ENCODE measurements around the gene PRPF38B.

PRPF38B gene

DNA sequence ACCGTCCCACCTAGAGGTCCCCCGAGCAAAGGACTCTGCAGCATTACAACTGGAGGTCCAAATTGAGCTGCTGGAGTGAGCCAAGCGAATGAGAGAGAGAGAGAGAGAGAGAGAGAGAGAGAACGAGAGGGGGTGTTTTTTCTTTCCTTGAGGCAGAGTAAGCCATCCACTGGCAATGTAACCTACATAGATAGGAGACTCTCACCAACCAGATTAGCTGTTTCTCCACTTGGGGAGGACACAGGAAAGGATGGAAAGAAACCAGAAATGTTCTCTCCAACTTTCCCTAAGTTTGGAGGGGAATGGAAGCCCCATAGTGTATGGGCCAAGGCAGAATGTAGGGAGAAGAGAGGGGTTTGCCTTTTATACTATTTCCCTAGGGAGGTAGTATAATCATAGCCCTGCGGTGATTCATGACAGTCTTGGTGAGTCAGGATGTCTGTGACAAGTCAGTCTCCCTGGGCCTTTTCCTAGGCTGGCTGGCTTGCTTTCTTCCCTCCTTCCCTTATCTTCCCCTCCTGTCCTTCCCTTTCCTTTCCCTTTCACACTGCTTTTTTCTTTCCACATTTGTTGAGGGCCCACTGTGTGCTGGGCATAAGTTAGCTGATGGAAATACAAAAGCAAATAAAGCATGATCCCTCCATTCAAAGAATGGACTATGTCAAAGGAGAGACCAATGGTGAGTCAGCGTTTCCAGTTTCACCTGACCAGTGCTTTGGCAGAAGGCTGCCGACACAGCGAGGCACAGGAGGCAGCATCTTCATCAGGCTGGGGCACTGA, 27.7 kb downstream of the PRPF38B start:
- Histone ChIP-seq H3K4me3 (ENCODE audit: extremely low read depth, insufficient read depth, low read length, poor library complexity, severe bottlenecking) (no peak overlapping the region), H3K36me3 (ENCODE audit: control insufficient read depth, insufficient read depth, low read length) (no peaks in the 10 kb centered on the region), H3K4me1 (ENCODE audit: control insufficient read depth, insufficient read depth, low read length, poor library complexity, severe bottlenecking) (peaks cover 7% of the 10 kb centered on the region), H3K27ac (ENCODE audit: low read depth, low read length, severe bottlenecking) (peak overlapping the region; percentile 79), H3K9me3 (ENCODE audit: control insufficient read depth, low read length) (no peaks in the 10 kb centered on the region)
- 92 to 100% methylated on average over 2 to 3 of the region's 8 CpGs for WGBS, 2 experiments (ENCODE audit: insufficient coverage in 2 of 2)

GRCh38 chr1:108722292-108722691, 30.2 kb downstream of the PRPF38B start:
- 95 to 96% methylated on average over 6 of the region's 6 CpGs for WGBS, 2 experiments (ENCODE audit: insufficient coverage in 2 of 2)
- Histone ChIP-seq H3K4me1 (ENCODE audit: control insufficient read depth, insufficient read depth, low read length, poor library complexity, severe bottlenecking) (peaks cover 7% of the 10 kb centered on the region), H3K9me3 (ENCODE audit: control insufficient read depth, low read length) (no peaks in the 10 kb centered on the region), H3K27ac (ENCODE audit: low read depth, low read length, severe bottlenecking) (no peak overlapping the region), H3K4me3 (ENCODE audit: extremely low read depth, insufficient read depth, low read length, poor library complexity, severe bottlenecking) (no peak overlapping the region), H3K36me3 (ENCODE audit: control insufficient read depth, insufficient read depth, low read length) (no peaks in the 10 kb centered on the region)

DNA sequence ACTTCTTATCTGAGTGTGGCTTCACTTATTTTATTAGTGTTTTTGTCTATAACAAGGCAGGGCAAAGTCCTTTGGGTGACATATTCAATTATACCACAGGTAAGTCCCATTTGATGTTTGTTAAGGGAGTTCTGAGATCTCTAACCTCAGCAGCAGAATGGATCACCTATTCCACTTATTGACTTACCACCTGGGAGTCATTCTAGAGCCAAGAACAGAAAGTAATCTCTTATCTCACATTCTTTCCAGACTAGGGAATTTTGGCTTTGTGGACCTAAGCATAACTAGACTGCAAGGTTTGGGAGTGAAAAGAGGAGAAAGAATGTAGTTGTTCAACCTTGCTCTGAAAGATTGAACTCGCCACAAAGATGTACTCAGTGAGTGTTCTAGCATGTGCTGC, 33.8 kb downstream of the PRPF38B start:
- Histone ChIP-seq H3K4me1 (ENCODE audit: control insufficient read depth, insufficient read depth, low read length, poor library complexity, severe bottlenecking) (peaks cover under 1% of the 10 kb centered on the region), H3K36me3 (ENCODE audit: control insufficient read depth, insufficient read depth, low read length) (no peaks in the 10 kb centered on the region), H3K27ac (ENCODE audit: low read depth, low read length, severe bottlenecking) (no peak overlapping the region), H3K9me3 (ENCODE audit: control insufficient read depth, low read length) (no peaks in the 10 kb centered on the region), H3K4me3 (ENCODE audit: extremely low read depth, insufficient read depth, low read length, poor library complexity, severe bottlenecking) (no peak overlapping the region)
- WGBS, 2 experiments (ENCODE audit: insufficient coverage in 2 of 2), result 86 to 100% methylated on average over 1 of the region's 1 CpG

DNA sequence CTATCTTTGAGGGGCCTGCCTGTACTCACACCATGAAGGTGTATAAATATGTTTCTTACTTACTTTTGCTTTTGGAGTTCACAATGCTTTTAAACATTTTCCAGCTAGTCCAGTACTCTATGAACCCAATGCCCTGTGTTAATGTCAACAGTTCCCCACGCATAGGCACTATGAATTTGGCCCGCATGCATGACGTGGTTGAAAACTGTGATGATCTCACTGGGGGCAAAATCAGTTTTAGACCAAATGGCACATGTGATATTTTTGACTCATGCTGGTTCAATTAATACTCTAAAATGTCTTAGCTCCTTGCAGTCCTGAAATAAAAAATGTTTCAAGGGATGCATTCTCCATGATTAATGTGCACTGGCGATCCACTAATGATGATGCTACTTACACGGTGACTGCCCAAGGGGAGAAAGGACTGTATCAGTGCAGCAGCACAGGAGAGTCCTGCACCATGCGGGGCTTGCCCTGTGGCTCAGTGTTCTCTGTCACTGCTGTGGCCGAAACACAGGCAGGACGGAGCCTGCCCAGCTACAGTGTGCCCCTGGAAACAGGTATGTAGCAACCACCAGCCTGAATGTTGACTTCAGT, 36.3 kb downstream of the PRPF38B start:
- Histone ChIP-seq H3K36me3 (ENCODE audit: control insufficient read depth, insufficient read depth, low read length) (no peaks in the 10 kb centered on the region), H3K4me3 (ENCODE audit: extremely low read depth, insufficient read depth, low read length, poor library complexity, severe bottlenecking) (no peak overlapping the region), H3K9me3 (ENCODE audit: control insufficient read depth, low read length) (no peaks in the 10 kb centered on the region), H3K27ac (ENCODE audit: low read depth, low read length, severe bottlenecking) (no peak overlapping the region), H3K4me1 (ENCODE audit: control insufficient read depth, insufficient read depth, low read length, poor library complexity, severe bottlenecking) (no peaks in the 10 kb centered on the region)
- 88 to 89% methylated on average over 4 to 8 of the region's 8 CpGs for whole genome bisulfite sequencing, 2 experiments (ENCODE audit: insufficient coverage in 2 of 2)

- no peak overlapping the region for H3K27ac ChIP-seq (ENCODE audit: low read depth, low read length, severe bottlenecking)
- H3K4me3 ChIP-seq (ENCODE audit: extremely low read depth, insufficient read depth, low read length, poor library complexity, severe bottlenecking), result no peak overlapping the region
- no peaks in the 10 kb centered on the region for H3K9me3 ChIP-seq (ENCODE audit: control insufficient read depth, low read length)
- 100% methylated on average over 1 to 3 of the region's 4 CpGs for WGBS, 2 experiments (ENCODE audit: insufficient coverage in 2 of 2)
- H3K36me3 ChIP-seq (ENCODE audit: control insufficient read depth, insufficient read depth, low read length), result no peaks in the 10 kb centered on the region
- H3K4me1 ChIP-seq (ENCODE audit: control insufficient read depth, insufficient read depth, low read length, poor library complexity, severe bottlenecking), result no peaks in the 10 kb centered on the region
These were observed 37.4 kb downstream of the PRPF38B start for GRCh38 chr1:108729481-108729880.

DNA sequence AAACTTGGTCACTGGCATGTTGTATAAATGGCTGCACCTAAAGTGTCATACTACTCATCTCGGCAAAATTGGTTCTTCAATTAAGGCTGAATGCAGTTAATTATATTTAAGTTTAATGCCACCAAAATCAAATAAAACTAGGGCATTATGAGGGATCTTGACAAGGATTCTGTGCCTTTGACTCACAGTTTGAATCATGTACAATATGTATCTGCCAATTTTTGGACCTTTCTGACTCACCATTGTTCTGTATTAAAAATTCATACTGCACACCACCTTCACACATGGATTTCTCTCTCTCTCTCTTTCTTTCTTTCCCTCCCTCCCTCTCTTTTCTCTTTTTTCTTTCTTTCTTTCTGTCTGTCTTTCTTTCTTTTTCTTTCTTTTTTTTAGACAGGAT, 40.3 kb downstream of the PRPF38B start:
- Histone ChIP-seq H3K36me3 (ENCODE audit: control insufficient read depth, insufficient read depth, low read length) (no peaks in the 10 kb centered on the region), H3K27ac (ENCODE audit: low read depth, low read length, severe bottlenecking) (no peak overlapping the region), H3K4me1 (ENCODE audit: control insufficient read depth, insufficient read depth, low read length, poor library complexity, severe bottlenecking) (no peaks in the 10 kb centered on the region), H3K4me3 (ENCODE audit: extremely low read depth, insufficient read depth, low read length, poor library complexity, severe bottlenecking) (no peak overlapping the region), H3K9me3 (ENCODE audit: control insufficient read depth, low read length) (no peaks in the 10 kb centered on the region)
- no CpG with 5 or more reads among the region's 1 CpG for WGBS, 2 experiments (ENCODE audit: insufficient coverage in 2 of 2)

GRCh38 chr1:108734171-108734865, 42.2 kb downstream of the PRPF38B start:
- Histone ChIP-seq H3K4me3 (ENCODE audit: extremely low read depth, insufficient read depth, low read length, poor library complexity, severe bottlenecking) (no peak overlapping the region), H3K36me3 (ENCODE audit: control insufficient read depth, insufficient read depth, low read length) (no peaks in the 10 kb centered on the region), H3K9me3 (ENCODE audit: control insufficient read depth, low read length) (no peaks in the 10 kb centered on the region), H3K27ac (ENCODE audit: low read depth, low read length, severe bottlenecking) (no peak overlapping the region), H3K4me1 (ENCODE audit: control insufficient read depth, insufficient read depth, low read length, poor library complexity, severe bottlenecking) (no peaks in the 10 kb centered on the region)
- 88% methylated on average over 1 of the region's 1 CpG; no CpG with 5 or more reads in 1 of the 2 experiments for WGBS, 2 experiments (ENCODE audit: insufficient coverage in 2 of 2)

DNA sequence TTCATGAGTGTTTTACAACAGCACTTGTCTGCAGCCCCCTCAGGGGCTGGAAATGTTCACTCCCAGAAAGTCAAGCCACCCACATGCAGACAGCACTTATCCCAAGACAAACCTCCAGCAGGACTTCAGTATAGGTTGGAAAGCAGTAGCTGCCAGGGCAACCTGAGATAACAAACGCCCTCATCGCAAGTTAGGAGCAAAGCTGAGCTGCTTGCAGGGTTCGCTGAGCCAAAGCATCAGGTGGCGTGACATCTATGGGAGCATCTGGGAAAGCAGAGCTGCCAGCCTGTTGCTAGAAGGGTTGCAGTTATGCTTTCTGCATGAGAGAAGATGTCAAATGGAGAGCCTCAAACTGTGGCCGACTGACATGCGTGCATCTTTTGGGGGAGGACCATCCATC, 50.1 kb downstream of the PRPF38B start:
- 93 to 97% methylated on average over 4 of the region's 6 CpGs for WGBS, 2 experiments (ENCODE audit: insufficient coverage in 2 of 2)
- Histone ChIP-seq H3K4me3 (ENCODE audit: extremely low read depth, insufficient read depth, low read length, poor library complexity, severe bottlenecking) (no peak overlapping the region), H3K4me1 (ENCODE audit: control insufficient read depth, insufficient read depth, low read length, poor library complexity, severe bottlenecking) (no peaks in the 10 kb centered on the region), H3K36me3 (ENCODE audit: control insufficient read depth, insufficient read depth, low read length) (no peaks in the 10 kb centered on the region), H3K27ac (ENCODE audit: low read depth, low read length, severe bottlenecking) (no peak overlapping the region), H3K9me3 (ENCODE audit: control insufficient read depth, low read length) (no peaks in the 10 kb centered on the region)

GRCh38 chr1:108745980-108746381, 53.9 kb downstream of the PRPF38B start:
- Histone ChIP-seq H3K4me3 (ENCODE audit: extremely low read depth, insufficient read depth, low read length, poor library complexity, severe bottlenecking) (no peak overlapping the region), H3K9me3 (ENCODE audit: control insufficient read depth, low read length) (no peaks in the 10 kb centered on the region)

DNA sequence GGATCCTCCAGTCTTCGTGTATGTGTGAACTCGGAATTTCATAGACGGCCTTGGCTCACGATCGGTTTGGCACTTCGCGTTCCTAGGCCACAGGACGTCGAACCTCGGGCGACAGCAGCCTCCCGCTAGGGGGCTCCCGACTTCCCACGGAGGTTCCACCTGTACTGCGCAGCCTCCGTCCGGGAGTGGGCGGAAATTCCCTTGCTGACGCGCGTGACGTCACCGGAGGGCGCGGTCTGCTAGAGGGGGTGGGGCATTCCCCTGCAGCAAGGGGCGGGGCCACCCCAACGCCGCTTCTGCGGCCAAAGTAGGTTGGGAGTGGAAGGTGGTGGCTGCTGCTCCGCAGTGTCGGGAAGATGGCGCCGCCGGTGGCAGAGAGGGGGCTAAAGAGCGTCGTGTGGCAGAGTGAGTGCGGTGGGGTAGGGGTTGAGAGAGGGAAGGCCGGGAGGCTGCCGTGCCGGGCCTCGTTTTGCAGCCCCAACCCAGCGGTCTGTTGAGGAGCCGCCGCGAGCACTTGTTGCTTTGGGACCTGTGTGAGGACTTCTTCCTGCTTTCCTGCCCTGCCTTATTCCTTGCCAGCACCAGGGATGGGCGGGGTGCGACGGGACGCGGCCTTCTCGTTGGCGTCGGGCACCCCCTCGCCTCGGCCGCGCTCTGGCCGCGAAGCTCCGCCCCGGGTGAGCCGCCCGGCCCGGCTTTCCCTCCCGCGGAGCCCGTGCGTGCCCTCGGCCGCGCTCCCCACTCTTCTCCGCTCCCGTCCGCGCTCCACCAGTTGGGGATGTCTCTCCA, 54.5 kb downstream of the PRPF38B start, which contains the start of gene STXBP3:
Gene STXBP3 (plus strand): TSS at position 293 of the 789 bp plus-strand sequence. CDS start 64 bp downstream, at position 357.
- H3K27ac ChIP-seq (ENCODE audit: low read depth, low read length, severe bottlenecking), result peak within 1 kb of the TSS; percentile 94
- no peaks in the 10 kb centered on the region for H3K9me3 ChIP-seq (ENCODE audit: control insufficient read depth, low read length)
- 1% methylated on average over 48 to 69 of the region's 75 CpGs for WGBS, 2 experiments (ENCODE audit: insufficient coverage in 2 of 2)
- peaks cover 15% of the 10 kb centered on the region for H3K36me3 ChIP-seq (ENCODE audit: control insufficient read depth, insufficient read depth, low read length)
- H3K4me3 ChIP-seq (ENCODE audit: extremely low read depth, insufficient read depth, low read length, poor library complexity, severe bottlenecking), result peak within 1 kb of the TSS; percentile 98
- H3K4me1 ChIP-seq (ENCODE audit: control insufficient read depth, insufficient read depth, low read length, poor library complexity, severe bottlenecking), result no peaks in the 10 kb centered on the region

More at GRCh38 chr1:108745980-108746381, 53.9 kb downstream of the PRPF38B start:
- peak overlapping the region; percentile 3 for H3K27ac ChIP-seq (ENCODE audit: low read depth, low read length, severe bottlenecking)
- 59 to 61% methylated on average over 3 of the region's 3 CpGs for WGBS, 2 experiments (ENCODE audit: insufficient coverage in 2 of 2)
- H3K4me1 ChIP-seq (ENCODE audit: control insufficient read depth, insufficient read depth, low read length, poor library complexity, severe bottlenecking), result no peaks in the 10 kb centered on the region
- H3K36me3 ChIP-seq (ENCODE audit: control insufficient read depth, insufficient read depth, low read length), result peaks cover 14% of the 10 kb centered on the region
